H1 (cell line): ENCODE data around the gene PGGHG.

Source experiments
- GABPA ChIP-seq: IDR thresholded peaks from 2 replicates; pipeline ENCODE4 v1.6.1; 2011; ENCODE audit warnings: mild to moderate bottlenecking, low read length, moderate library complexity, borderline replicate concordance; ENCODE audit not compliant: insufficient read depth
- POLR2A ChIP-seq, 2 experiments: IDR thresholded peaks; 1 replicate in 1 of 2; 2 replicates in 1 of 2; pipeline ENCODE4 v1.6.1; 2011; ENCODE audit warnings: low read depth in 2 of 2, low read length in 2 of 2, mild to moderate bottlenecking in 2 of 2; ENCODE audit errors: control extremely low read depth in 1 of 2
- SP1 ChIP-seq: IDR thresholded peaks from 2 replicates; pipeline ENCODE4 v1.6.1; 2011; ENCODE audit warnings: low read depth, low read length
- TF ChIP-seq, protein P1 (sequence below), 3 experiments: IDR thresholded peaks; 1 replicate in 2 of 3; 2 replicates in 1 of 3; pipeline versions ENCODE4 v1.5.1 to v1.6.1; 2011; ENCODE audit warnings: low read length in 3 of 3, mild to moderate bottlenecking in 3 of 3, inconsistent platforms in 2 of 3, low read depth in 1 of 3, moderate library complexity in 1 of 3; ENCODE audit not compliant: insufficient read depth in 1 of 3; ENCODE audit errors: control extremely low read depth in 1 of 3

DNA sequence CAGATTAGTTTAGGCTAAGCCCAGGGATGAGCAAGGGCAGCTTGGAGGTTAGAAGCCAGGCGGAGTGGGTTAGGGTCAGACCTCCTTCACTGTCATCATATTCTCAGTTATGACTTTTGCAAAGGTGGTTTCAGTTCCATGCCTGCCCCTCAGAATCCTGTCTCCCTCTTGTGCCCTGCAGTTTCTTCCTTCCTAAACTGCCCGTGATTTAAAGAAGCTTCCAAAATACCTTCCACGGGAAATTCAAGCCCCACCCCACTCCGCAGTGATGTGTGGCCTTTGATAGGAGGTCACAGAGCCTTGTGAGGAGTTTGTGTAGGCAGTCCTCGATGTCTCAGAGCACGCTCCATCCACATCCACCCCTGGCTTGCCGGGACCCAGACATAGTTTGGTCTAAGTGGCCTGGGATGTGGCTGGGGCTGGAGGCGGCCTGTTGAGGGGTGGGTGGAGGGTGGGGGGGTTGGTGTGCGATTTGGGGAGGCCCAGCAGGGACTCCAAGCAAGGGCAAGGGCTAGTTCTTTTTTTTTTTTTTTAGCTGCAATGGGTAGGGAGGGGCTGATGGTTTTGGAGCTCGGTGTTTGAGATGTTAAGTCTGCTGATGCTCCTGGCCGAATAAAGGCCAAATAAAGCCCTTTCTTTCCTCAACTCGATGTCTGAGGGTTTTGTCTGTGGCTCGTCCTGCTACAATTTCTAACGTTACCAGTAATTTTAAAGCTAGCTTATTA lies 23.3 kb downstream of the PGGHG start:
- TF ChIP-seq GABPA (no peak), SP1 (no peak), POLR2A (IDR thresholded peaks at IDR 0.05; ENCODE audit: control extremely low read depth in 1 of 2, low read depth in 2 of 2, low read length in 2 of 2) (no peak)
- TF ChIP-seq, protein P1, sequence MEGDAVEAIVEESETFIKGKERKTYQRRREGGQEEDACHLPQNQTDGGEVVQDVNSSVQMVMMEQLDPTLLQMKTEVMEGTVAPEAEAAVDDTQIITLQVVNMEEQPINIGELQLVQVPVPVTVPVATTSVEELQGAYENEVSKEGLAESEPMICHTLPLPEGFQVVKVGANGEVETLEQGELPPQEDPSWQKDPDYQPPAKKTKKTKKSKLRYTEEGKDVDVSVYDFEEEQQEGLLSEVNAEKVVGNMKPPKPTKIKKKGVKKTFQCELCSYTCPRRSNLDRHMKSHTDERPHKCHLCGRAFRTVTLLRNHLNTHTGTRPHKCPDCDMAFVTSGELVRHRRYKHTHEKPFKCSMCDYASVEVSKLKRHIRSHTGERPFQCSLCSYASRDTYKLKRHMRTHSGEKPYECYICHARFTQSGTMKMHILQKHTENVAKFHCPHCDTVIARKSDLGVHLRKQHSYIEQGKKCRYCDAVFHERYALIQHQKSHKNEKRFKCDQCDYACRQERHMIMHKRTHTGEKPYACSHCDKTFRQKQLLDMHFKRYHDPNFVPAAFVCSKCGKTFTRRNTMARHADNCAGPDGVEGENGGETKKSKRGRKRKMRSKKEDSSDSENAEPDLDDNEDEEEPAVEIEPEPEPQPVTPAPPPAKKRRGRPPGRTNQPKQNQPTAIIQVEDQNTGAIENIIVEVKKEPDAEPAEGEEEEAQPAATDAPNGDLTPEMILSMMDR (IDR thresholded peaks at IDR 0.05; ENCODE audit: control extremely low read depth in 1 of 3, insufficient read depth in 1 of 3, low read depth in 1 of 3, low read length in 3 of 3): no peak
